Bronchial epithelial cell (primary cell): ENCODE data around the gene ADAD2. TPM values are rescaled to one million over a fixed set of nuclear protein-coding genes. Genes with fewer than 3 reads are reported as not detected.

Experiments
- DNase-seq: peaks from one replicate; pipeline ENCODE4 v3.0.0-alpha.2; 2010; ENCODE audit warnings: low read depth
- FAIRE-seq: peaks from 2 replicates; lab custom pipeline; 2011; peaks lifted over from hg19 to GRCh38; lab: Jason Lieb, UNC
- H3K27me3 ChIP-seq: 2 replicates; pipeline ENCODE4 v1.5.1; 2011; ENCODE audit warnings: low read length; ENCODE audit not compliant: control insufficient read depth, insufficient read depth
- H3K36me3 ChIP-seq: 2 replicates; pipeline ENCODE4 v1.5.1; 2011; ENCODE audit warnings: low read length; ENCODE audit not compliant: control insufficient read depth, insufficient read depth
- H3K4me3 ChIP-seq: 2 replicates; pipeline ENCODE4 v1.5.1; 2011; ENCODE audit warnings: mild to moderate bottlenecking, low read depth, low read length, control low read depth
- total RNA-seq: library from RNA; depleted of rRNA; stranded (reverse); fragments of >200 nt; gene quantifications from 2 replicates; pipeline ENCODE4 v1.2.1, GENCODE V29; 2014
- TF ChIP-seq, protein P1 (sequence below): IDR thresholded peaks from 2 replicates; pipeline ENCODE4 v1.5.1; 2011; ENCODE audit warnings: mild to moderate bottlenecking, moderate library complexity, low read length, control low read depth, inconsistent platforms; ENCODE audit not compliant: insufficient read depth, severe bottlenecking

The ADAD2 gene
- total RNA-seq, 1 donor from 2014 or later: not detected

DNA sequence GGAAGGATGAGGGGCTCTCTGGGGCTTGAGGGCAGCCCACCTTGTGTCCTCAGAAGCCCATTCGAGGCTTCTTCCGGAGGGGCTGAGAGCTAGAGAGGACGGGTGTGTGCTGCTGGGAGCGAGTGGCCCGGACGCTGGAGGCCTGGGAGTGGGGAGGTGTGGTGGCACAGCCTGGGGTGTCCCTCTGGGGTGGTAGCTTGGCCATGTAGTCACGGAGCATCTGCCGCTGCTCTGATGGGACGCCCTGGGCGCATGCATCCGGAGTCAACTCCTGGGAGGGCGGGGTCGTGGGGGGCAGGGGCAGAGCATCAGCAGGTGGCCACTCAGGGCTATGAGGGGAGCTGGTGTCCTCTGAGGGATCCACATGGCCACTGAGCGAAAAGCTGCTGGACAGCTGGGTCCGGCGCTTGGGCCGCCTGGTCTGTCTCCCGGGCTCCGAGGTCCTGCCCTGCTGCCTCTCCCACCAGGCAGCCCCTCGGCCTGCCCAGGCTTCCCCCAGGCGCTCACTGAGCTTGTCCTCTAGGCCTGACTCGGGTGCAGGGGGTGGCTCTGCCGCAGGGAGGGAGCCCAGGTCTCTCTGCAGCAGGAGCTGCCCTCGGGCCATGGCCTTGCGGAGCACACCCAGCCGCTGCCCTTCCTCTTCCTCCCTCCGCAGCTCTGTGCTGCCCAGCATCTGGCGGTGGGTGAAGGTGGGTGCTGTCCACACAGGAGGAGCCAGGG is 11.9 kb upstream of the ADAD2 start:
- H3K27me3 ChIP-seq: no peaks in the 10 kb centered on the region
- H3K4me3 ChIP-seq: no peak overlapping the region
- TF ChIP-seq, protein P1, sequence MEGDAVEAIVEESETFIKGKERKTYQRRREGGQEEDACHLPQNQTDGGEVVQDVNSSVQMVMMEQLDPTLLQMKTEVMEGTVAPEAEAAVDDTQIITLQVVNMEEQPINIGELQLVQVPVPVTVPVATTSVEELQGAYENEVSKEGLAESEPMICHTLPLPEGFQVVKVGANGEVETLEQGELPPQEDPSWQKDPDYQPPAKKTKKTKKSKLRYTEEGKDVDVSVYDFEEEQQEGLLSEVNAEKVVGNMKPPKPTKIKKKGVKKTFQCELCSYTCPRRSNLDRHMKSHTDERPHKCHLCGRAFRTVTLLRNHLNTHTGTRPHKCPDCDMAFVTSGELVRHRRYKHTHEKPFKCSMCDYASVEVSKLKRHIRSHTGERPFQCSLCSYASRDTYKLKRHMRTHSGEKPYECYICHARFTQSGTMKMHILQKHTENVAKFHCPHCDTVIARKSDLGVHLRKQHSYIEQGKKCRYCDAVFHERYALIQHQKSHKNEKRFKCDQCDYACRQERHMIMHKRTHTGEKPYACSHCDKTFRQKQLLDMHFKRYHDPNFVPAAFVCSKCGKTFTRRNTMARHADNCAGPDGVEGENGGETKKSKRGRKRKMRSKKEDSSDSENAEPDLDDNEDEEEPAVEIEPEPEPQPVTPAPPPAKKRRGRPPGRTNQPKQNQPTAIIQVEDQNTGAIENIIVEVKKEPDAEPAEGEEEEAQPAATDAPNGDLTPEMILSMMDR: no peak
- peaks cover 21% of the 10 kb centered on the region for H3K36me3 ChIP-seq
- DNase-seq (no peak), FAIRE-seq (no peak)

DNA sequence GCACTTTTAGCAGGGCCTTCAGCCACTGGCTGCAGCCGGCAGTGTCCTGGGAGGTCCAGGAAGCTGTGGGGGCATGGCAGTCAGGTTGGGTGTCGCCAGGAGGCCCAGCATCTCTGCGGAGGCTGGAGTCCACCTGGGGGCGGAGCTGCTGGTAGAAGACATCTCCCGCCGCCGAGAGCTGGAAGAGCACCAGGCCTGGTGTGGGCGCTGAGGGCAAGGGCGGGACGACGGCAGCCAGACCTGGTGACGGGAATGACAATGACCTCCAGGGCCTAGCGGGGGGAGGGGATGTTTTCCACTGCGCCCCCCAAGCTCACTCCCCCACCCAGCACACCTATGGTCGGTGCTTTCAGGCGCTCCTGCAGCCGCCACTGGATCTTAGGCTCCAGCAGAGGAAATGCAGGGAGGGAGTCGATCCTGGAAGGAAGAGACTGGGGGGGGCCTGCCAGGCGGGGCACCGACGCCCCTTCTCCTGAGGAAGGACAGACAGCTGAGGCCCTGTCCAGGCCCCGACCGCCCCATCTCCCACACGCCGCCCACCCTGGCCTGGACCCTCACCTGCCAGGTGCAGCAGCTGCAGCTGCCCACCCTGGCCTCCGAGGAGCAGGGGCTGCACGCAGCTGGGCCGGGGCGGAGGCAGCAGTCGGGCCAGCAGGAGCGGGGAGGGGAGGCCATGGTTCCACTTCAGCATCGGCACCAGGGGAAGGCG is 11.2 kb upstream of the ADAD2 start:
- DNase-seq: no peak
- no peak overlapping the region for H3K4me3 ChIP-seq
- peaks cover 23% of the 10 kb centered on the region for H3K36me3 ChIP-seq
- no peak for FAIRE-seq
- H3K27me3 ChIP-seq: no peaks in the 10 kb centered on the region
- TF ChIP-seq, protein P1: no peak

DNA sequence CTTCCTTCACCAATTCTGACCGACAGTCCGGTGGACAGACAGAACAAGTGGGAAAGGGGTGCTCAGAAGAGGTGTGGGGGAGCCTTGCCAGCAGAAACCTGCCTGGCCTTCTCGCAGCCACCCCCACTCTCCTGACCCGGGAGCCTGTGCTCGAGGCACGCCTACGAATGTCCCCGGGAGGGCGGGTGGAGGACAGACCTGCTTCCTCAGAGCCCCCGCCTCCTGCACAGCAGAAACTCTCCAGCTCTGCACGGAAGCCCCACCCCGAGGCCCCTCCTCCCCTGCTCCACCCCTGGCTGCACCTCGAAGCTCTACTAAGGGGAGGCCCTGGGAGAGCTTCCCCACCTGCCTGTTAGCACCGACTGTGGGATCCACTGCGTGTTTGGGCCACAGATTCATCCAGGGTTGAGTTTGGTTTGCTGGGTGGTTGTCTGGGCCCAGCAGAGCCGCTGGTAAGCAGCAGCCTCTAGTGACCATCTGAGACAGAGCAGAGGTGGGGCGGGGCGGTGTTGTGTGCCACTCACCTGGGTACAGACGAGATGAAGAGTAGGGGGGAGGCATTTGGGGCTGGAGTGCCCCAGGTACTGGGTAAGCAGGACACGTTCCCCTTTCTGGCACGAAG is 10.3 kb upstream of the ADAD2 start:
- no peak for FAIRE-seq
- Histone ChIP-seq H3K36me3 (peaks cover 23% of the 10 kb centered on the region), H3K27me3 (no peaks in the 10 kb centered on the region), H3K4me3 (no peak overlapping the region)
- DNase-seq: no peak
- TF ChIP-seq, protein P1: no peak

DNA sequence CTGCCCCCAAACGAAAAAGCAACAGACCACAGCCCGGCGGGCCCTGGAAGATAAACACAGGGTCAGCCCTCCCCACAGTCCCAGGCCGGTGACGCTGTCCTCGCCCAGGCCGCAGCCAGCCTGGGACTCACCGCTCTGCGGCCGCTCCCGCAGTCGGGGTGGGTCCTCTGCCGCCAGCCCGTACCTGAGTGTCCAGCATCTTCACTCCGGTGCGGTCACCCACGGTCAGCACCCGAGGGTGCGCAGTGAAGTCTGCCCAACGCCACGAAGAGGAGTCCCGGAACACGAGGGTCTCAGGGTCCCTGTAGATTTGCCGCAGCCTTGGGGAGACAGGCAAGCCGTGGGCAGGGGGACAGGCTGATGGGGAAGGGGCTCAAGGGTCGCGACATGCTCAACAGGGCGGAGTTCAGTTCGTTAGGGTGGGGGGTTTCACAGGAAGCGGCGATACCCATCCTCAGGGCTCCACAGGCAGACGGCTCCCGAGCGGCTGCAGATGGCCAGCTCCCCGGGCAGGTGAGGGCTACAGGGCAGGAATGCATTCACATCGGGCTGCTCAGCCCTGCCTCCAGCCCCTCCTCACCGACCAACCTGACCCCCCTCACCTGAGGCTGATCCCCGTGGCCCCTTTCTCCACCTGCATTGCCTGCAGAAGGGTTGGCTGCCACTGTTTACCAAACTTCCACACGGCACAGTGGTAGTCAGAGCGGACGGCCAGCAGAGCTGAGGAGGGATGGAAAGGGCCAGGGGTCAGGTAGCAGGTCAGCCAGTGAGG is 9.6 kb upstream of the ADAD2 start:
- DNase-seq: no peak
- H3K36me3 ChIP-seq: peaks cover 23% of the 10 kb centered on the region

DNA sequence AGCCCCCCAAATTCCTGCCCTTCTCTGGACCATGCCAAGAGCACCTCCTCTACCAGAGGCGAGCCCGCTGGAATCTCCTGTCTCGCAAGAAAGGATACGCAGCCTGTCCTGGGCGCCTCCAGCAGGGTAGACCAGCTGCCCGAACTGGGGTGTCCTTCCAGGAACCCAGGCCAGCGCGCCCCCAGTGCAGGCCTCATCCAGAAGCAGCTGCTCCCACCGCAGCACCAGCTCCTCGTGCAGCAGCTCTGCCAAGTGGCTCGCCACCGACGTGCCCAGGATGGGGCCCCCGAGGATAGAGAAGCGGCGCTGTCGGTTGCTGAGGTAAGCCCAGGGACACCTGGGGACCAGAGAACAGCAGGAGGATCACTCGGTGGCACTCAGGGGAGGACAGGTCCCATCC is 8.9 kb upstream of the ADAD2 start:
- FAIRE-seq: no peak
- H3K36me3 ChIP-seq: peaks cover 23% of the 10 kb centered on the region
- TF ChIP-seq, protein P1: no peak

More for the DNA sequence above, 9.6 kb upstream of the ADAD2 start:
- TF ChIP-seq, protein P1: no peak
- no peak for FAIRE-seq
- no peaks in the 10 kb centered on the region for H3K27me3 ChIP-seq
- no peak overlapping the region for H3K4me3 ChIP-seq

More for the DNA sequence above, 8.9 kb upstream of the ADAD2 start:
- Histone ChIP-seq H3K27me3 (no peaks in the 10 kb centered on the region), H3K4me3 (no peak overlapping the region)
- no peak for DNase-seq
